NCI-H187 treated with DMSO at 0.1 percent for 48 hours (cell line): ENCODE measurements around the gene SCUBE3.

Experiments
- DNase-seq: peaks from one replicate; lab custom pipeline; 2025; lab: John Stamatoyannopoulos, UW

SCUBE3 gene

GRCh38 chr6:35272005-35272404 lies 58.2 kb downstream of the SCUBE3 start:
- no peak for DNase-seq

- DNase-seq = no peak
Observed at GRCh38 chr6:35273822-35274559, 60.2 kb downstream of the SCUBE3 start.

DNA sequence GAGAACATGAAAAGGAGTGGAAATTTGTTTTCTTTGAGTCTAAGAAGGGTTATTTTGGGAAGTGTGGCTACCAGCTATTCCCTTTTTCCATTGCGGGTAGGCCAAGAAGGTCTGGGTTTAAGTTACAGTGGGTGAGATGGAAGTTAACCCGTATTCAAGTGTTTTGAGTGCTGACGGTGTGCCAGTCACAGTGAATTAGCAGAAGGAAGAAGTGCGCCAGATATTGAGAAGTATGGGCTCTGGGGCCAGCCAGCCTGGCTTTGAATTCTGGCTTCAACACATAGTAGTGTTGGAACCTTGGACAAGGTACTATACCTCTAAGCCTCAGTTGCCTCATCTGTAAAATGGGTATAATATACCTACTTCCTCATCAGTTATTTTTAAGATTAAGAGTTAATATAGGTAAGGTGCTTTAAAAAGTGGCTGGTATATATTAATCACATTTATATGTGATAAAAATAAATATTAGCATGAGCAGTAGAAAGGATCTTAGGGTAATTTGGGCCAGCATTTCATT lies 62.0 kb downstream of the SCUBE3 start:
- no peak for DNase-seq

DNA sequence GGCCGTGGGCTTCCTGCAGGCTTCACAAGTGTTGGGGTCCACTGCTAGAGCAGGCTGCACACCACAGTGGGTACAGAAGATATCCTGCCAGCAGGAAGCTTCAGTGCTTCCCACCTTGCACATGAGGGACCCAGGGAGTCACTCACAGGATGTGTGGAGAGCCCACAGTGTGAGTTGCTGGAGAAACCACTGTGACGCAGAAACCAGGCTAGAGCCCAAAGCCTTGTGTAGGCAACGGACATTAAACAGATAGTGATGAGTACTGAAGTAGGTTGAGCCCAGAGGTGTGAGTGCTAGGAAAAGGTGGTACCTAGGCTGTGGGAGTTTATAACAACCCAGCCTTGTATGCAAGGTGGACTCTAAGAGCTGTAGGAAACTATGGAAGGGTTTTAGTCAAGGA lies 65.0 kb downstream of the SCUBE3 start:
- DNase-seq = no peak

GRCh38 chr6:35280903-35281302 lies 67.1 kb downstream of the SCUBE3 start:
- DNase-seq = no peak

- DNase-seq = no peak
Observed at GRCh38 chr6:35282472-35282871, 68.7 kb downstream of the SCUBE3 start.

GRCh38 chr6:35283361-35283760 lies 69.6 kb downstream of the SCUBE3 start:
- no peak for DNase-seq

- no peak for DNase-seq
Observed at GRCh38 chr6:35287671-35288396, 74.1 kb downstream of the SCUBE3 start.

DNA sequence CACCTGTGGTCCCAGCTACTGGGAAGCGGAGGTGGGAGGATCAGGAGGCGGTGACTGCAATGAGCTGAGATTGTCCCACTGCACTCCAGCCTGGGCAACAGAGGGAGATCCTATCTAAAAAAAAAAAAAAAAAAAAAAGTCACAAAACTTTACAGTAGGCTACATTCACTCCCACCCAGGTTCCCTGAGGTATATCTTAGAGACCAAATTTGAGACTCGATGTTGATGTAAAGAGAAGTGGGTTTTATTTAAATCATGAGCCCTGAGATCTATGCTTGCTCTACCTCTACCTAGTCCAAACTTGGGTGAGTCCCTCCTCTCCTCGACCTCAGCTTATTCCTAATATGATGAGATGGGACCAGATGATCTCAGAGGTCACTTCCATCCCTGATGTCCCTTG lies 75.1 kb downstream of the SCUBE3 start:
- DNase-seq = no peak

DNA sequence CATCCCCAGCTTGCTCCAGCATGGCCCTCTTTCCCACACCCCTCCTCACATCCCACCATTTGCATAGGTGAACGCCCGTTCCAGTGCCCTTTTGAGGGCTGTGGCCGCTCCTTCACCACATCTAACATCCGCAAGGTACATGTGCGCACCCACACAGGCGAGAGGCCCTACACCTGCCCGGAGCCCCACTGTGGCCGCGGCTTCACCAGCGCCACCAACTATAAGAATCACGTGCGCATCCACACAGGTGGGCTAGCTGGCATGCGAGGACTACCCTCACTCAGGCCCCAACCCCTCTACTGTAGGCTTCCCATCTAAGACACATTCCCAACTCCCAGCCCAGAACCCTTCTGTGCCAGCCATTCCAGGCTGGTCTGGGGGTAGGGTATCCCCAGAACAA lies 77.7 kb downstream of the SCUBE3 start:
- DNase-seq = no peak

- peak; percentile 23 for DNase-seq
Observed at GRCh38 chr6:35292494-35292893, 78.7 kb downstream of the SCUBE3 start.

DNA sequence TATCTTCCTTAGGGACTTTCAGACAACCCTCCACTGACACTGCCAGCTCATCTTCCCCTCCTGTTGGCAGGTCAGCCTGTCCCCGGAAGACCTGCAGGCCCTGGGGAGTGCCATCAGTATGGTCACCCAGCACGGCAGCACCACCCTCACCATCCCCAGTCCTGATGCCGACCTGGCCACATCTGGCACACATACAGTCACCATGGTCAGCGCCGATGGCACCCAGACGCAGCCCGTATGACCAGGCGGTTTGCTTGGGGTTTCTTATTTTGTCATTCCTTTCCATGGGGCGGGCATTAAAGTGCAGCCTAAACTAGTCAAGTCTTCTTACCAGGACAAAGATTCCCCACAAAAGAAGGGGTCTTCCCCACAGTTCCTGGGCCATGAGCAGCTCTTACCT lies 79.9 kb downstream of the SCUBE3 start:
- no peak for DNase-seq

- peak; percentile 5 for DNase-seq
Observed at GRCh38 chr6:35294308-35294945, 80.7 kb downstream of the SCUBE3 start.

- DNase-seq = no peak
Observed at GRCh38 chr6:35295036-35295435, 81.3 kb downstream of the SCUBE3 start.

GRCh38 chr6:35295521-35296315 lies 82.0 kb downstream of the SCUBE3 start:
- DNase-seq = no peak

- DNase-seq = no peak
Observed at GRCh38 chr6:35296931-35297600, 83.3 kb downstream of the SCUBE3 start.

DNA sequence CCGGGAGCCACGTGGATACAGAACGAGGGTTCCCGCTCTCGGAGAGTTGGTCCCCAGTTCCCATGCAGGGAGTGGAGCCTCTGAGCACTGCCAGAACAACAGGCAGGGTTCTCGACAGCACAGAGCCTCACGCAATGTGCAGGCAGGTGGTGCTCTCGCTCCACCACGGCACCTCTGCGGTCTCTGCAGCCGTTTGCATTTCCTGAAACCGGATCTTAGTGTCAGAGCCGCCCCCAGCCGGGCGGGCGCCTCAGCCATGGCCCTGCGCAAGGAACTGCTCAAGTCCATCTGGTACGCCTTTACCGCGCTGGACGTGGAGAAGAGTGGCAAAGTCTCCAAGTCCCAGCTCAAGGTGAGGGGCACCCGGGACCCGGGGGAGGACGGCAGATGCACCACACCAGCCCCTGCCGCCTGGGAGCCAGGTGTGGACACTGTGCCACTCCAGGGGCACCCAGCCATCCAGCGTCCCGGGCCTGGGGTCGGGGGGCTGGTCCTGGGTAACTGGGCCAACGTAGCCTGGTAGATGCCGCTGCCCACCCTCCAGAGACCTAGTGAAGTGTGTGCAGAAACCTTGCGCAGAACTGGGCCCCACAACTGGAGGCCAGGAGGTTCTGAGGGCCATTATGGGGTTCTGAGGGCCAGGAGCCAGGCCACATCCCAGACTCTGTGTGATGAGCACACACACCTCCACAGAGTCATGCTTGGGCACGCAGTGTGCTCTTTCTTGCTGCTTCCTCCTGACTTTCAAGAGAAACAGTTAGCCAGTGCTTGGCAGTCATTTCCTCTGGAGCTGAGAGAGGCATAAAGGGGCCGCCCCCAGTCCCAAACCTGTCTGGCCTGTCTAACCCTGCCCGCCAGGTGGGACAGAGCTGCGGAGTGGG lies 84.1 kb downstream of the SCUBE3 start, which contains the start of gene DEF6:
DEF6 (plus strand) TSS at position 218 of the 881 bp plus-strand sequence; CDS start at position 257, 39 bp downstream.
- DNase-seq = peak; percentile 46

GRCh38 chr6:35298625-35299140 lies 84.9 kb downstream of the SCUBE3 start:
- DNase-seq = no peak

DNA sequence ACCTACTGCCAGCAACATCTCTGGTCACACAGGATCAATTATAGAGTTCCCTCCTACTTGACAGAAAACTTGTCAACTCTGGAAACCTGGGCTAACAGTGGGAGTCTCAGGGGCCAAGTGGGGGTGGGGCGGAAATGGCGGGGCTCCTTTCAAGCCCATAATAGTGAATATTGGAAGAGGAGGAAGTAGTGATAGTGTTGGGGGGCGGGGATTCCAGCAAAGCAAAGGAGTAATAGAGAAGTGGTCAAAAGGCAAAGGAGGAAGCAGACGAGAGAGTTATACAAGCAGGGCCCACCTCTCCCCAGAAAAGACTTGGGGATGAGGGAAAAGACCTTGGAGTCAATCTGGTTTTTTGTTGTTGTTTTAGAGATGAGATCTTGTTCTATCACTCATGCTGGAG lies 85.9 kb downstream of the SCUBE3 start:
- DNase-seq = no peak

- no peak for DNase-seq
Observed at GRCh38 chr6:35300848-35301247, 87.1 kb downstream of the SCUBE3 start.
